ENCODE data around the gene CTRL. TPM values are rescaled to one million over a fixed set of nuclear protein-coding genes. Genes with fewer than 3 reads are reported as not detected.
"Not testable (repeated sequence)": the region's sequence is repeated elsewhere in the genome, so short reads cannot be mapped to it uniquely, and the experiment has no call there.

The CTRL gene
- total RNA-seq, 3 donors from 2014 or later (not counting 1 experiment from before 2014, with no cell fraction given), result 14.3 to 17.2 (median 15.0) TPM

- WGBS (ENCODE audit: insufficient coverage), result 70% methylated on average over 5 of the region's 5 CpGs
- Histone ChIP-seq H3K36me3 (ENCODE audit: control insufficient read depth, insufficient read depth, low read length) (no peaks in the 10 kb centered on the region), H3K9me3 (ENCODE audit: control insufficient read depth, insufficient read depth, low read length) (no peaks in the 10 kb centered on the region), H3K4me3 (ENCODE audit: low read length) (no peak overlapping the region), H3K4me1 (ENCODE audit: control insufficient read depth, insufficient read depth, low read length) (no peaks in the 10 kb centered on the region), H3K27me3 (ENCODE audit: control insufficient read depth, insufficient read depth, low read length) (no peaks in the 10 kb centered on the region), H3K27ac (ENCODE audit: low read length) (no peak overlapping the region)
- Mint-ChIP-seq H3K4me3 (no peak overlapping the region), H3K27me3 (ENCODE audit: low read depth in 2 of 2) (no peaks in the 10 kb centered on the region), H3K36me3 (no peaks in the 10 kb centered on the region), H3K9me3 (no peaks in the 10 kb centered on the region), H3K27ac (no peak overlapping the region), H3K4me1 (no peaks in the 10 kb centered on the region)
- no peak for DNase-seq
- ATAC-seq, result no peak
- TF ChIP-seq CTCF (IDR thresholded peaks at IDR 0.05), result no peak
- intact Hi-C loops (cut with micrococcal nuclease), result no loop called here
Measured at GRCh38 chr16:67977005-67977404, 45.3 kb upstream of the CTRL start.

- Histone ChIP-seq H3K4me3 (ENCODE audit: low read length) (no peak overlapping the region), H3K9me3 (ENCODE audit: control insufficient read depth, insufficient read depth, low read length) (no peaks in the 10 kb centered on the region), H3K27ac (ENCODE audit: low read length) (no peak overlapping the region), H3K4me1 (ENCODE audit: control insufficient read depth, insufficient read depth, low read length) (no peaks in the 10 kb centered on the region), H3K27me3 (ENCODE audit: control insufficient read depth, insufficient read depth, low read length) (no peaks in the 10 kb centered on the region), H3K36me3 (ENCODE audit: control insufficient read depth, insufficient read depth, low read length) (no peaks in the 10 kb centered on the region)
- Mint-ChIP-seq H3K9me3 (no peaks in the 10 kb centered on the region), H3K4me3 (no peak overlapping the region), H3K27me3 (ENCODE audit: low read depth in 2 of 2) (no peaks in the 10 kb centered on the region), H3K27ac (no peak overlapping the region), H3K4me1 (no peaks in the 10 kb centered on the region), H3K36me3 (no peaks in the 10 kb centered on the region)
- TF ChIP-seq CTCF (IDR thresholded peaks at IDR 0.05), result no peak
- WGBS (ENCODE audit: insufficient coverage), result 98% methylated on average over 2 of the region's 2 CpGs
- DNase-seq, result no peak
- no peak for ATAC-seq
- intact Hi-C loops (cut with micrococcal nuclease), result no loop called here
Measured at GRCh38 chr16:67976205-67976604, 44.5 kb upstream of the CTRL start.

GRCh38 chr16:67975321-67976105 is 43.9 kb upstream of the CTRL start:
- no peak overlapping the region for H3K4me3 ChIP-seq (ENCODE audit: low read length)
- ATAC-seq, result no peak
- H3K27me3 ChIP-seq (ENCODE audit: control insufficient read depth, insufficient read depth, low read length), result no peaks in the 10 kb centered on the region
- intact Hi-C loops (cut with micrococcal nuclease), result no loop called here
- H3K4me1 ChIP-seq (ENCODE audit: control insufficient read depth, insufficient read depth, low read length), result no peaks in the 10 kb centered on the region
- H3K4me1 Mint-ChIP-seq, result no peaks in the 10 kb centered on the region
- no peaks in the 10 kb centered on the region for H3K9me3 ChIP-seq (ENCODE audit: control insufficient read depth, insufficient read depth, low read length)
- H3K9me3 Mint-ChIP-seq, result no peaks in the 10 kb centered on the region
- no peak overlapping the region for H3K27ac ChIP-seq (ENCODE audit: low read length)
- no peak for TF ChIP-seq CTCF (IDR thresholded peaks at IDR 0.05)
- no peaks in the 10 kb centered on the region for H3K36me3 Mint-ChIP-seq
- no peaks in the 10 kb centered on the region for H3K36me3 ChIP-seq (ENCODE audit: control insufficient read depth, insufficient read depth, low read length)
- no peak overlapping the region for H3K27ac Mint-ChIP-seq
- no peak overlapping the region for H3K4me3 Mint-ChIP-seq
- H3K27me3 Mint-ChIP-seq (ENCODE audit: low read depth in 2 of 2), result no peaks in the 10 kb centered on the region
- DNase-seq, result no peak
- 57% methylated on average over 14 of the region's 14 CpGs for WGBS (ENCODE audit: insufficient coverage)

- H3K27me3 Mint-ChIP-seq (ENCODE audit: low read depth in 2 of 2); H3K36me3 ChIP-seq (ENCODE audit: control insufficient read depth, insufficient read depth, low read length); intact Hi-C loops (cut with micrococcal nuclease); H3K9me3 ChIP-seq (ENCODE audit: control insufficient read depth, insufficient read depth, low read length); H3K36me3 Mint-ChIP-seq; H3K9me3 Mint-ChIP-seq; H3K4me3 Mint-ChIP-seq; H3K27ac Mint-ChIP-seq; H3K27me3 ChIP-seq (ENCODE audit: control insufficient read depth, insufficient read depth, low read length); ATAC-seq; DNase-seq; H3K27ac ChIP-seq (ENCODE audit: low read length); H3K4me3 ChIP-seq (ENCODE audit: low read length): not testable (repeated sequence)
- peaks cover 15% of the 10 kb centered on the region for H3K4me1 ChIP-seq (ENCODE audit: control insufficient read depth, insufficient read depth, low read length)
- peaks cover 13 to 18% of the 10 kb centered on the region in 2 donors for H3K4me1 Mint-ChIP-seq
- WGBS (ENCODE audit: insufficient coverage), result 93% methylated on average over 7 of the region's 7 CpGs
Measured at GRCh38 chr16:67972285-67972684, 40.6 kb upstream of the CTRL start.

Measured in natural killer cell (primary cell).